OCI-M2 (cell line): ENCODE data around the gene PRKN.

Experiments
- DNase-seq: peaks from one replicate; lab custom pipeline; 2025; ENCODE audit not compliant: unreplicated experiment; lab: John Stamatoyannopoulos, UW

The PRKN gene

GRCh38 chr6:162331911-162332310 is 395.7 kb downstream of the PRKN start:
- DNase-seq: no peak

GRCh38 chr6:162325826-162326225 is 401.7 kb downstream of the PRKN start:
- no peak for DNase-seq

GRCh38 chr6:162325051-162325450 is 402.5 kb downstream of the PRKN start:
- no peak for DNase-seq

GRCh38 chr6:162315291-162315690 is 412.3 kb downstream of the PRKN start:
- DNase-seq: no peak

- DNase-seq: no peak
These were observed 413.5 kb downstream of the PRKN start for GRCh38 chr6:162313922-162314660.

GRCh38 chr6:162307865-162308264 is 419.7 kb downstream of the PRKN start:
- no peak for DNase-seq

- no peak for DNase-seq
These were observed 420.9 kb downstream of the PRKN start for GRCh38 chr6:162306616-162307015.

GRCh38 chr6:162301128-162301527 is 426.4 kb downstream of the PRKN start:
- no peak for DNase-seq

GRCh38 chr6:162294029-162294428 is 433.5 kb downstream of the PRKN start:
- no peak for DNase-seq

- no peak for DNase-seq
These were observed 434.7 kb downstream of the PRKN start for GRCh38 chr6:162292915-162293314.

- DNase-seq: no peak
These were observed 436.6 kb downstream of the PRKN start for GRCh38 chr6:162290846-162291465.

- no peak for DNase-seq
These were observed 437.6 kb downstream of the PRKN start for GRCh38 chr6:162289972-162290371.

GRCh38 chr6:162273986-162274385 is 453.6 kb downstream of the PRKN start:
- DNase-seq: no peak

GRCh38 chr6:162271922-162272321 is 455.6 kb downstream of the PRKN start:
- no peak for DNase-seq

- no peak for DNase-seq
These were observed 456.6 kb downstream of the PRKN start for GRCh38 chr6:162270966-162271365.

GRCh38 chr6:162267641-162268040 is 459.9 kb downstream of the PRKN start:
- DNase-seq: no peak

- DNase-seq: no peak
These were observed 460.4 kb downstream of the PRKN start for GRCh38 chr6:162267126-162267525.

- no peak for DNase-seq
These were observed 463.0 kb downstream of the PRKN start for GRCh38 chr6:162264581-162264980.

GRCh38 chr6:162262466-162263196 is 464.9 kb downstream of the PRKN start:
- no peak for DNase-seq

GRCh38 chr6:162261598-162261997 is 466.0 kb downstream of the PRKN start:
- no peak for DNase-seq

GRCh38 chr6:162260027-162260426 is 467.5 kb downstream of the PRKN start:
- DNase-seq: no peak

- DNase-seq: no peak
These were observed 468.9 kb downstream of the PRKN start for GRCh38 chr6:162258647-162259046.
